RPMI8226 (cell line): ENCODE results near the gene RAB1A.

Experiments used
- DNase-seq: peaks from one replicate; pipeline ENCODE4 v3.0.0-alpha.2; 2015

The RAB1A gene

GRCh38 chr2:65057391-65058052 is 72.4 kb downstream of the RAB1A start:
- DNase-seq: peak; percentile 80

GRCh38 chr2:65057054-65057375 is 72.9 kb downstream of the RAB1A start:
- peak; percentile 26 for DNase-seq

GRCh38 chr2:65056215-65057053 is 73.5 kb downstream of the RAB1A start, which contains the start of gene CEP68:
TSS of gene CEP68 (plus strand) at chr2:65056416. CDS start at chr2:65069445, 13,029 bp downstream.
- DNase-seq: peak; percentile 98

GRCh38 chr2:65055422-65056214 is 74.3 kb downstream of the RAB1A start:
- peak; percentile 79 for DNase-seq

- DNase-seq: peak; percentile 13
Measured at GRCh38 chr2:65054749-65055421, 75.0 kb downstream of the RAB1A start.

- peak; percentile 58 for DNase-seq
Measured at GRCh38 chr2:65053199-65053598, 76.7 kb downstream of the RAB1A start.

GRCh38 chr2:65050931-65051330 is 79.0 kb downstream of the RAB1A start:
- DNase-seq: no peak

- DNase-seq: no peak
Measured at GRCh38 chr2:65049010-65049639, 80.8 kb downstream of the RAB1A start.

GRCh38 chr2:65046633-65047407 is 83.1 kb downstream of the RAB1A start:
- no peak for DNase-seq

GRCh38 chr2:65045651-65046050 is 84.3 kb downstream of the RAB1A start:
- DNase-seq: no peak

GRCh38 chr2:65044097-65044735 is 85.7 kb downstream of the RAB1A start:
- DNase-seq: no peak

- DNase-seq: no peak
Measured at GRCh38 chr2:65043001-65043400, 86.9 kb downstream of the RAB1A start.

- DNase-seq: peak; percentile 82
Measured at GRCh38 chr2:65040400-65041261, 89.3 kb downstream of the RAB1A start.

- DNase-seq: no peak
Measured at GRCh38 chr2:65039640-65040039, 90.3 kb downstream of the RAB1A start.

GRCh38 chr2:65037178-65037577 is 92.7 kb downstream of the RAB1A start:
- no peak for DNase-seq
